MG63 (cell line): ENCODE results near the gene DBX1. TPM values are rescaled to one million over a fixed set of nuclear protein-coding genes. Genes with fewer than 3 reads are reported as not detected.

ENCODE experiments used
- DNase-seq: peaks from one replicate; pipeline ENCODE4 v3.0.0-alpha.2; 2020
- H3K27me3 ChIP-seq: fragments of 250-450 bp; sonication (Bioruptor Pico); 2 replicates; pipeline ENCODE4 v1.5.1; 2020; ENCODE audit warnings: mild to moderate bottlenecking, moderate library complexity
- H3K36me3 ChIP-seq: fragments of 250-450 bp; sonication (Bioruptor Pico); 2 replicates; pipeline ENCODE4 v1.5.1; 2020; ENCODE audit warnings: mild to moderate bottlenecking, moderate library complexity
- H3K4me3 ChIP-seq: fragments of 250-450 bp; sonication (Bioruptor Pico); 2 replicates; pipeline ENCODE4 v1.5.1; 2020; ENCODE audit warnings: mild to moderate bottlenecking, moderate library complexity
- H3K9me3 ChIP-seq: fragments of 250-450 bp; sonication (Bioruptor Pico); 2 replicates; pipeline ENCODE4 v1.5.1; 2020; ENCODE audit warnings: mild to moderate bottlenecking, moderate library complexity
- total RNA-seq: library from RNA; depleted of rRNA; stranded (reverse); fragments of >200 nt; shearing (Covaris generic); gene quantifications from 2 replicates; pipeline ENCODE4 v1.2.3, GENCODE V29; 2014; ENCODE audit warnings: low replicate concordance; rRNA removed

The DBX1 gene
- total RNA-seq, 1 experiment from 2014 or later, result not detected

DNA sequence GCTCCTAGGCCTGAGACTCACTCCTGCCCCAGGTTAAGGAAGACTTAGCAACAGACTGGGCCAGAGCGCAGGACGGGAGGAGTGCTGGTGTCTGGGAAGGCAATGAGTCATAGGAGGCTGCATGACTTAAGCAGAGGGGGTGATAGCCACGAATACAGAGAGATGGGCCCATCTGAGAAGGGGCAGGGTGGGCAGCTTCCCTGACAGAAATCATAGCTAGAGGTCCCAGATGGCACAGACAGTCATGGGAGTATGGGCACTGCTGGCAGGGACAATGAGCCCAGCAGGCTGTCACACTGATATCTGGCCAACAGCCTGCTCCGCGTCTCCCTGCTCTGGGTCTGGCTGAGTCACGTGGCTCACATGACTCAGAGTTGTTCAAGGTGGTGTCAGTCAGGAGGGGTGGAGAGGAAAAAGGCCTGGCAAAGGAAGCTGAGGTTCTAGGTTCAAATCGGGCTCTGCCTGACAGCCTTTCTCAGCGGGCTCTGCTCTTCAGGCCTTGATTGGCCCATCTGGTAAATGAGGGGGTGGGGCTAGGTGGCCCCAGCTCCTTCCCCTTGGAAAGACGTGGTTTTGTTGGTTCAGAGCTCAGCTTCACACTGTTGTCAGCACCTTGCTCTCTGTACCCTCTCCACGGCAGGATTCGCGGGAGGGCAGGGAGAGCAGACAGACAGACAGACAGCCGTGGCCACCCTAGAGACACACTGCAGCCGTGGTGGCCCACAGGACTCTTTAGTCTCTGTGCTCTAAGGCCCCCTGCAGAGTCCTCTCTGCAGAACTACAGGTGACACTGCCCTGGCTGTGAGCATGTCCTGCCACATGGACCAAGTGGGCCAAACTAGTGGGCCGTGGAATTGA is 47.8 kb downstream of the DBX1 start:
- H3K4me3 ChIP-seq, result no peak overlapping the region
- no peaks in the 10 kb centered on the region for H3K27me3 ChIP-seq
- peaks cover 65% of the 10 kb centered on the region for H3K36me3 ChIP-seq
- no peaks in the 10 kb centered on the region for H3K9me3 ChIP-seq
- DNase-seq, result peak; percentile 82

DNA sequence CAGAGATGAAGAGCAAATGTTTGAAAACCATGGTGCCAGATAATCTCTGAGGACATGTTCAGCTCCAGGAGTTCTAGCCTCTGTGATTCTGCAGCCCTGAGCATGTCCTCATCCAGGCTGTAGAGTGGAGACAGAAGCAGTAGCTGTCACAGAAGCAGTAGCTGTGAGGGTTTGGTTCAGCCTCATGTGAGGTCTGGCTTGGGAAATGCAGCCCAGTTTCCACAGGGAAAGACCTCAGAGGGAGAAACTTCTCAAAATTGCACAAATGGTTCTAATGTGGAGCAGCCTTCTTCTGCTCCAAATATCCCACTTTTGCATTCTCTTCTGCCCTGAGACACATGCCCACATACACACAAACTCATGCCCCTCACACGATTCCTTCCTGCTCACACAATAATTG is 48.4 kb downstream of the DBX1 start:
- DNase-seq, result no peak
- peaks cover 64% of the 10 kb centered on the region for H3K36me3 ChIP-seq

DNA sequence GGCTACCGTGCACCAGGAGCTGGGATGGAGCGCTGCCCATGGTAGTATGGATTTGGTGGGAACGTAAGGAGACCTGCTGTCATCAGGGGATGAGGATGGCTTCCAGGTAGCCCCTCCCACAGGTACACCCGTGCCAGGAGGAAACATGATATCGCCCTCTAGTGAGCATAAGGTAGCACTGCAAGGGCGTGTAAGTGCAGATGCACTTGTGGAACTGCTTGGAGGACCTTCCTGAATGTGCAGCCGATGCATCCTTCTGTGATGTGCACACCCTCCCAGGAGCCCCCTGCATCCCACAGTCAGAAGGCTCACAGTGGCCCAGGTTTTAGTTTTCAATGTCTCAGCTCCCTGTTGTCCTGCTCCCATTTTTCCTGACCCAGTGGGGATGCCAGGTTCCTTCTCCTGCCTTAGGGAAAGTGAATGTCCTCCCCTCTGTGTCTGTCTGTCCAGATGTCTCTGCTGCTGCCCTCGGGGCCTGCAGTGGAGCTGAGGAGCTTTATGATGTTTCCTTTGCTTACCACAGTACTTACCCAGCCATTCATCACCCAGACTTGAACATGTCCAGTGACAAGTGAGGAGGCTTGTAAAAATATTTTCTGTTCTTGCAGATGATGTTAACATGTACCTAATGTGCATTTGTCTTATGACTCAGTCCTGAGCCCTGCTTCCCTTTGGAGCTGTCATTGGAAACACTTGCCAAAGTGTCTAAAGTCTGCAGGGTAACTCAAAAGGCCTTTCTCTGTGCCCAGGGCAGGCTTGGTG is 49.2 kb downstream of the DBX1 start:
- H3K27me3 ChIP-seq, result no peaks in the 10 kb centered on the region
- DNase-seq, result peak; percentile 17
- H3K4me3 ChIP-seq, result no peak overlapping the region
- H3K36me3 ChIP-seq, result peaks cover 58% of the 10 kb centered on the region
- H3K9me3 ChIP-seq, result no peaks in the 10 kb centered on the region

More for the DNA sequence above, 48.4 kb downstream of the DBX1 start:
- Histone ChIP-seq H3K4me3 (no peak overlapping the region), H3K9me3 (no peaks in the 10 kb centered on the region), H3K27me3 (no peaks in the 10 kb centered on the region)

DNA sequence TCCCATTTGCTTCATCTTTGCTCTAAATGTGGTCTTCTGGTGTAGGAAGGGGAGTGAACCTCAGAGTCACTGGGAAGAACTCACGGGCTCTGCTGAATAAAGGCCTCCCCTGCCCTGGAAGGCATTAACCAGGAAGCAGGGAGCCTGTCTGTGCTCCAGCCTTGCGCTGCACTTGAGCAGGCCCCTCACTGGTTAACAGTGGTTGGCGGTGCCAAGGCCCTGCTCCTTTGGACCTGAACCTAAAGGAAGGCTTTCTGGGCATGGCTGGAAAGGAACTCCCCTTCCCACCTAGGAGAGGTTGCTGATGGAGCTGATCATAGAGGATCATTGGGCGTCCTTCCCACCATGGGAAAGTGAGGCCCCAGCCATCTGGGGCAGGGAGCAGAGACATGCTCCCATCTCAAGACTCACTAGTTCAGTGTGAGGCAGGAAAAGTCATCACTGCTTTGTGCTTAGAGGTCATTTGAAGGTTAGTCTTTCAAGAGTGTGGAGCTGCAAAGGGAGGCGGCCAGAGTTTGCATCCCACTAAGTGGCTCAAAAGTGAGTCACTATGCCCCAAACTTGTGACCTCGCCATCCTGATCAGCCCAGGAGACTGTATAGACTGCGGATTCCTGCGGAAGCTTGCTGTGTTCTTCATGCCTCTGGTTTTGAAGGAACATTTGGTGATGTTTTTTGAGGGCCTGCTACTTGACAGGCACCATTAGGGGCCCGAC is 50.4 kb downstream of the DBX1 start:
- Histone ChIP-seq H3K36me3 (peaks cover 54% of the 10 kb centered on the region), H3K27me3 (no peaks in the 10 kb centered on the region), H3K4me3 (no peak overlapping the region), H3K9me3 (no peaks in the 10 kb centered on the region)
- DNase-seq, result no peak

Other genes starting within 250 kb of the DBX1 start
- gene HTATIP2, start 203.2 kb upstream of the DBX1 start, total RNA-seq, result 0.36 and 2.6 TPM in 2 replicates
- 19.0 and 30.7 TPM in 2 replicates for gene PRMT3, start 227.2 kb upstream of the DBX1 start, total RNA-seq